HG03095 (cell line): ENCODE results near the gene KIF3A.

ENCODE experiments used
- ATAC-seq: cut with Tn5 transposase; IDR thresholded peaks from one replicate; pipeline ENCODE4 v1.9.1; 2021; ENCODE audit warnings: moderate library complexity; ENCODE audit not compliant: unreplicated experiment

KIF3A gene

DNA sequence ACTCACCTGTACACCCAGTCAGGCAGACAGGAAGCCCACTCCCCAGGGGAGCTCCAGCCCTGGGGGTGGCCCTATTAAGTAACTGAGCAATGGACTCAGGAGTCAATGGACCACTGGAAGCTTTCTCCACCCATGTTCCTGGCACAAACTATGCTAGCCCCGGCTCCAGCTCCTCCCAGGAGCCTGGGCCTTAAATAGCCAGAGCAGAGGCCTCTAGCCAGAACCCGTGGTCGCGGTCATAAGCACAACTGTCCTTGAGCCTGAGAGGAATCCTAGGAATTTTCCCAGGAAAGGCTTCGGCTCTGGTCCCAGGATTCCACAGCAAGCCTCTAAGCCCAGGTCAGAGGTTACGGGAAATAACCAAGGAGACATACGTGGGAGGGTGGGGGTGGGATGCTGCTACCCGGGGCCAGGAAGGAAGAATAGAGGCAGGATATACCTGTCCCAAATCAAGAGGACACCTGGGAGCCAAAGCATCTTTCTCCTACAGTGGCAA is 34.2 kb upstream of the KIF3A start:
- no peak for ATAC-seq

DNA sequence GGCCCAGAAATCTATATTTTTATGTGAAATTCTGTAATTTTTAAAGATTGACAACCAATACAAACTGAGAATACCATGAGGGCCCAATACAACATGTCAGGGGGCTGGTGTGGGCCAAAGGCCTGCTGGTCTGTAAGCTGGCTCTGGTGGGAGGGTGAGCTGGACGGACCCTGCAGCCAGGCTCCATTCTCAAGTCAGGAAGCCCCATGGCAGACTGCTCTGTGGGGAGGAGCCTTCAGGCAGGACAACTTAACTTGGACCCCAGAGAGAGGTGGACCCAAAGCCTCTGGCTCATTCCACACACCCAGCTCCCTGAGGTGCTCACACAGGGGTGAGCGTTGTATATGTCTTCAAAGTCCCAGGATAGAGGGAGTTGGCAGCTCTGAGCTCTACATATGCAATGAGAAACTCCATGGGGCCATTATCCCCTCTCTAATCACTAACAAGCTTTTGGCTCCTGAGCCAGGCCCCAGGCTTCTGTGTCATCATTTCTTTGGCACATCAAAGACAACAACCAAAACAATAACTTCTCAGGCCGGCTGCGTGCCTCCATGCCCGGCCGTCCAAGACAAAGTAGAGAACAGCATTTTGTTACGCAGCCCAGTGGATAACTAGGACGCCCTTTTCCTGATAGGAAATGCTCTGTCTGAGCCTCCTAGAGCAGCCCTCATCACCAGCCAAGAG is 33.3 kb upstream of the KIF3A start:
- ATAC-seq, result no peak

DNA sequence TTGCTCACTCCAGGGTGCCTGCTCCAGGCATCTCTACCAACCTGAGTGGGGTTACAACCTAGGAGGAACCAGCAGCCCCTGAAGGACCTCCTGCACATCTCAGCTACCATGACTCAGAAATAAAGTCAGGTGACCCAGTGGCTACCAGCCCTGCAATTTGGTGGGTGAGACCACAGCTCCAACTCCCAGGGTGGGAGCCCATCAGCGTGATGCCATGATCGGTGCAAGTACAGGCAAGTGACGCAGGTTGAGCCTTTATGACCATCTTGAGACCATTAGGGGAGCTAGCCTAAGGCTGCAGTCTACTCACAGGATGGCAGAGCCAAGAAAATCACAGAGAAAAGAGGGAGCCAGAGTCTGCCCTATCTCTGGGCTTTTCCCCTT is 31.1 kb upstream of the KIF3A start:
- no peak for ATAC-seq

DNA sequence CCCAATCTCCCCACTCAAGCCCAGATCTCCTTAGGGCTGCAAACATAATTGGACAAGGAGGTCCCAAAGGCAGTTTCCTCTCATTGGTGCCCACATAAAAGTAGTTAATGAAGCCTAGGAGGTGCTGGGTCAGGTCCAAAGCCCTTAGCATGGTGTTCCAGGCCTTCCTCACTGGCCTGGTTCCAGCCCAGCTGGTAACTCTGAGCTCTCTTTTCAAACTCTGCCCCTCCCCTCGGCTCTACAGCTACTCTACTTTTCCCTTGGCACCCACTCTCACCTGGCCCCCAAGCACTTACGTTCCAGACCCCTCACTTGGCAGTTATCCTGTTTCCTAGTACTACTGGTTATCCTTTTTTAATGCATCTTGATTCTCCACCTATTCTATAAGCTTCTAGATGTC is 29.8 kb upstream of the KIF3A start:
- no peak for ATAC-seq

DNA sequence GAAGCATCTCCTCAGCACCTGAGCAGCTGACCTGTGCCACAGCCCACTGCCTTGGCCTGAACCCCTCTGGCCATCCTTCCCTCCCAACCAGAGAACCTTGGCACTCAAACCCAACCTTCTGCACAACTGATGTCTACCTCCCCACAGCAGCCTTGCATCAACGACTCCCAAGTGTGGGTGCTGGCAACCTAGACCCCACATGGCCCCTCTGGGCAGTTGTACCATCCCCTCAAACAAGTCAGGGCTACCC is 29.4 kb upstream of the KIF3A start:
- no peak for ATAC-seq

DNA sequence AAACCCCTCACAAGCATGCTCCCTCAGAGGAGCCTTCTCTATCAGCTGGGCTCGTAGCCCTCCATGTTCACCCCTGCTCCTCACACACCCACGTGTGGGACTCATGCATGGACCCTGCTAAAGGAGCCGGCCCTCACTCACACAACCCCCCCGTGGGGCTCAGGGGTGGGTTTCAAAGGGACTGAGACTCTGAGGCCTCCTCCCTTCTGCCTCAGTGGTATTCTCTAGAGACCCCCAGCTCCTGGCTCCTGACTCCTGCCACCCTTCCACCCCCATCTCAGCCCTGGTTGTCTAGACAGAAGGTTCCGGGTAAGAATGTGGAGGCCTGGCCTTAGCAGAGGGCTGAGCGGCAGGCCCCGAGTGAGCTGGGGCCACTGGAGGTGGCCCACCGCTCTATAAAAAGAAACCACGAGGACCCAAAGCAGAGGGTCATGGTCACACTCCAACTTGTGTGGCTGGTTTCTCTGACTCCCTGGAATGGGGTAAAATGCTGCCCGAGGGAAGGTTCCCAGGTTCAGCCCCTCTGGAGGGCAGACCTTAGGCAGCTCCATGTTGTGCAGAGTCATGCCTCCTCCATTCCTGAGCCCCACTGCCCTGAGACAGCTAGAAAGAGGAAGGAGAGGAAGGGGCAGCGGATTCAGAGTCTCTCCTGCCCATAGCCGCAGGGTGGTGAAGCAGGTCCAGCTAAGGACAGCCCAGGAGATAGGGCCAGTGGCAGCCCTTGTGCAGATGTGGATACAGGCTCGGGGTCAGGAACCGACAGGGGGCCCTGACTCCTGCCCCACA is 28.9 kb upstream of the KIF3A start:
- ATAC-seq, result no peak

DNA sequence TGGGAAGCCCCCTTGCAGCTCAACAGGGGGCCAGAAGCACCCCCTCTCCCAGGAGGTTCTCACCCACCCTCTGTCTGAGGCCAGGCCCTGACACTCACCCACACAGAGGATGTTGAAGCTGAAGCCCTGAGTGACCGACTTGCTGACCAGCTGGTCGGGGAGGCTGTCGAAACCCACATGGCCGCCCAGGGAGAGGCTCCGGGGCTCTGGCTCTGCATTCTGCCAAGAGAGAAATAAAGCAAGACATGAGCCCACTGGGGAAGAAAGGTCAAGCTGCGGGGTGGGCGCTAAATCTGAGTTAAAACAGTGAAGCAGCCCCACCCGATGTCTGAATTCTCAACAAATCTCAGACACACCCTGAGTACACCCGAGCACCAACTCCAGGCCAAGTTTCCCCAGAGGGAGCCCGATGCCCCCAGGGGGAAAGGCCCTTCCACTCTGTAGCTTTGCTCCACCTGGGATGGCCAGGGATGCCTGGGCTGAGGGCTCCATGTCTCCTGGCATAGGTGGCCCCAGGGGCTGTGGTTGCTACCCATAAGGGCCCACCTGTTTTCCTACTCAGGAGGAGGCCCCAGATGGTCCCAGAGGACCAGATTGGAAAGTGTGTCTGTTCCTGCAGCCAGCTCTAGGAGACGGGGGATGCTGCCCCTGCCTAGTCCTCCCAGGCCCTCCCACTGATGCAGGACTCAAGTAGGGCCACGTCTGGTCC is 28.1 kb upstream of the KIF3A start:
- ATAC-seq, result no peak

DNA sequence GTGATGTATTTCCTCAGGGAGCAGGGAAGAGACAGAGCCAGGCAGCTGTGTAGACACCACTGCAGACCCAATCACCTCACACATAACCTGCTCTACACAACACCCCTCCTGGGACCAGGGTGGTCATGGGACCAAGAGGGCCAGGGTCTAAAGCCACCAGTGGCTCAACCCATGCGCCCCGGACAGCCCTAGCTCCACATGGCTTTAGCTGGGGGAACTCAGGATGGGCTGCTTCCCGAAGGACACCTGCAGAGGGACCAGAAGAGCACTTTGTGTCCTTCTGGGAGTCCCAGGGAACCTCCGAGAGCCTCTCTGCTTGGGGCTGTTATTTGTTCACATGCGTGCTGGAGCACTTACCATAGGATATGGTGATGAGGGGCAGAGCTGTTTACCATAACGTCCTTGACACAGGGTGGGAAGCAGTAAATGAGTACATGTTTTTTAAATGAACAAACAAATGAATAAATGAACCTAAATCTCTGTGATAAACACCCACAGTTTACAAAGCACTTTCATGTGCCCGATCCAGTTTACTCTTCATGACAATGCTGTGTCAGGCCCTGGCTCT is 27.4 kb upstream of the KIF3A start:
- ATAC-seq, result no peak

DNA sequence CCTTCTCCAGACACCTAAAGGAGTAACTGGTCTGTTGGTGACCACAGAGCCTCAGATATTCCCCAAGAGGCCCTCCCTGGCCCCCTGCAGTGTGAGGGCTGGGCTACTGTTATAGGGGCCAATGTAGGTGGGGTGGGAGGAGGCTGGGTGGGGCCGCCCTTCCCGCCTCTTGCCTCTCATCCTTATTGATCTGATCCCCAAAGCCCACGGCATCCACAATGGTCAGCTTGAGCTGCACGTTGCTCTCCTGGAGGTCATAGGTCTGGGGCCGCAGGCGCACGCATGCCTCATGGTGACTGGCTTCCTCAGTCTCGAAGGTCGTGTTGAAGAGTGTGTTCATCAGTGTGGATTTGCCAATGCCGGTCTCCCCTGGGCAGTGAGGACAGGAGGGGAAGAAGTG is 26.7 kb upstream of the KIF3A start:
- no peak for ATAC-seq

DNA sequence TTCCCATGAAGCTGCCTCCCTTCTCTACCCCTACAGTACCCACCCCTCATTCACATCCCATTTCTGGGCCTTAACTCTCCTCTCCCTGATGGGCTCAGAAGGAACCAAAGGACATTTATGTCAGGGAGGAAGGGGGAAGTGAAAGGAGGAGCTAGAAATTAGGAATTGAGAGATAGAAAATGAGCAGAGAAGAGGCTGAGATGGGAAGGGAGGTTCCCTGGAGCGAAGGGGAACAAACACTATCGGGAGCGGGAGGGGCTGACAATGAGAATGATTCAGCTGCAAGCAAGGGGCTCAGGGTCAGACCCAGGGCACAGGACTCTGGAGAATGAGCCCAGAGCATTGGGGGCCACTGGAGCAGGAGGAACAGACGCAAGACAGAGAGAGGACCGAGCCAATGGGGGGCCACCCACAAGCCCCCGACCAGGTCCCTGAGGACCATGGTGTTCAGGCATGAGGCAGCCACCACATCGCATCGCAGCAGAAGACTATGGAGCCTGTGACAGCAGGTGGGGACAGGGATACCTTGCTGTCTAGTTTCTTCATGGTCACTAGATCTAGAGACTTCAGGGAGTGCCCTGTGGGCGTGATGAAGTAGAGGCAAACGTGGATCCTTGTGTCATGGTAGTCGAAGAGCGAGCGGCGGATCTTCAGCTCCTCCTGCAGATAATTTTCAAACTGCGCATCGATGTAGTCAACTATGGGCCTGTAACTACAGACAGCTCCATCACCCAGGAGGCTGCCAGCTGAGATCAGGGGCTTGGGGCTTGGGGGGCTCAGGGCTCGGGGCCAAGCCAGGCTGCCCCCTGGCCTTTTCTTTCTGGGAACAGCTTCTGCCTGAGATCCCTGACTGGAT is 26.1 kb upstream of the KIF3A start:
- no peak for ATAC-seq

DNA sequence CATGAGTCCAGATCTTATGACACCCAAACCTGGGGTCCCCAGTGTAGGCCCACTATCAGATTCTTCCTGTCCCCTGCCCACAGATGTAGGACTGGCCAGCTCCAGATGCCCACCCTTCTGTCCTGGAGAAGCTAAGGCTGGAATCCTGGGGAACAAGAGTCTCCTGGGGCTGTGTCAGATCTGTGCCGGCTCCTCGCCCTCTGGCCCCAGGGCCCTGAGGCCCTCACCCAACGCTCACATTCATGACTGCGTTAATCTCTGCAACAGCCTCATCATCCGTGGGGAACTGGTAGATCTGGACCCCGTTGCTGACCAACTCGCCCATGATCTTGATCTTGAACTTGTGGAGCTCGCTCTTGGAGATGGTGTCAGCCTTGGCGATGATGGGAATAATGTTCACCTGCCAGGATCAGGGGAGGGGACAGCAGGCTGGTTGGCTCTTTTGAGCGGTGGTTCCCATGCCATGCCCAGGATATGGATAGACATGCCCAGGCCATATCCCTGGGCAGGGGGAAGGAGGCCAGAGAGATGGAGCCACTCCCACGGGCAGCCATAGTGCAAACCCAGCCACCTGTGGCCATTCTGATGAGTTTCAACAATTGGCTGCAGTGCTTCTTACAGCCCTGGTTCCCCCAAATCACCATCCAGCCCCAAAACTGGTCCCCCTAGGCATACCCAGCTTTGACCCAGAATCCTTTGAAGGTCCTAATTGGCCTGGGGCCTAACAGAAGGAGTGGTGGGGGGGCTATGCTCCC is 25.1 kb upstream of the KIF3A start:
- ATAC-seq, result no peak

DNA sequence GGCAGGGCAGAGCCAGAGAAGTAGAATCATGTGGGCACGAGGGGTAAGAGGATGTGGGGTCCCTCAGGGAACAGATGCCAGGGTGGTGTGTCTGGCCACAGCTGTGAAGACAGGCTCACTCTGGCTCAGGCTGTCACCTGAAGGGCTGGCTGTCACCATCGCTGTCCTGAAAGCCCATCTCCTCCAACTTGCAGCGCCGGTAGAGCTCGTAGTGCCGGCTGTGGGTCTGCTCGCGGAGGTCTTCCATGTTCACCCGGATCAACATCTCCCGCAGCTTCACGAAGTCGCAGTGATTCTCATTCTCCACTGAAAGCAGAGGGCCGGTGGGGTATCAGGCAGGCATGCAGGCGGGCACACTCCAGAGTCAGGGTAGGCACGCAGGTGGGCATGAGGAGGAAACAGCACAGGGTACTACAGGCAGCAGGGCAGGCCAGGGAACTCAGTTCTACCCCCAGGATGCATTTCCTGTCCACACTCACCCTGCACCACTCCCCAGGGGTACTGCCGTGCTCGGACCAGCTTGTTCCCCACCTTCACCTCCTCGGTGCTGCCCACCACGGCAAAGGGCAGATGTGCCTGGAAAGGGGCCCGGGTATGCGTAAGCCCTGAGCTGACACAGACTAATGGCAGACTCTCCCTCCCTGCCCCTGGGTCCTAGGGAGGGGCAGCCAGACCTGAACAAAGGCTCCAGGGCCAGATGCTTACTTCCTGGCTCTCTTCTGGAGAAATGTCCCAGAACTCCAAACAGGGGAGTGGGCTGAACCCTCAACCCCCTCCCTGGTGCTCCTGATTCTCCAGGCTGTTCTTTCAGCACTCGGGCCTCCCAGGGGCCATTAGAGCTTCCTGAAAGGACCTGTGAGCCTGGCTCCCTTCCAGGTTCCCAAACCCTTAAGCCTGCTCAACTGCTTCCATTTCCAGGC is 24.2 kb upstream of the KIF3A start:
- no peak for ATAC-seq

DNA sequence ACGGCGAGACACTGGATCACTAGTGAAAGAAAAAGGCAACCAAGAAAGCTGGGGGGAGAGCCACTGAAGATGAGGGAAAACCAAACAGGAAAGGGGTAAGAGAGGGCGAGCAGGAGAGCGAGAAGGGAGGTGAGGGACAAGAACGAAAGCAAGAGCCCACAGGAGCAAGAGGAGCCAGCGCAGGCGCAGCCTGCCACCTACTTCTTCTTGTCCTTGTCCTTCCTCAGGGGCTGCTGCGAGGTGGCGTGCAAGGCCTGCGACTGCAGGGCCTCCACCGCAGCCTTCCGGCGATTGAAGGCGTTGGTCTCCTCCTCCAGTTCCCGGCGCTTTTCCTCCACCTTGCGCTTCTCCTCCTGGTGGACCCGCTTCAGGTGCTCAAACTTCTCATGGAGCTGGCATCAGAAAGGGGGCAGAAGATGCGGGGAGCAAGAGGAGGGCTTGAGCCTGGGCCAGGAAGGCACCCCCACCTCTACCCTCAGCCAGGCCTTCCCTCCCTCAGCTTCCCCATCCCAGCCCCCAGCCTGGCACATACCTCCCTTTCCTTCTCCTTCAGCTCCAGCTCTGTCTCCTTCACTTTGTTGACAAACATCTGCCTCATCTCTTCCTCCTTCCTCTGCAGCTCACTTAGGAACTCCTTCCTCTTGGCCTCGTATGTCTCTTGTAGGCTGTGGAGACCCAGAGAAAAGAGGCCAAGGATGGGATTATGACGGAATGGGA is 23.4 kb upstream of the KIF3A start:
- ATAC-seq, result no peak

DNA sequence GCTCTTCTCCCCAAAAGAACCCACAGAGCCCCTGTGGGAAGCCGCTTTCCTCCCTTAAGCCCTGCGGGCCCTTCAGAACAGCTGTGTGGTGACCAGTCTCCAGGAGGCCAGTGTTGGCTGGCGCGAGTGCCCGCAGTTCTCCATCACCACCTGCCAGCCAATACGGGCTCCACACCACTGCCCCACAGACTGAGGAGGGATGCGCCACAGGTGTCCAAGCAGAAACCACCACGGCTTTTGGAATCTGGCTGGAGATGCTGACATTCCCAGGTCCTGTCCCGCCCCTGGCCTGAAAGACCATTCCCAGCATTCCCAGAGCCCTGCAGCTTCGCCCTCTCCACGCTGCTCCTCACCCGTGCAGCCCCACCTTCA is 22.7 kb upstream of the KIF3A start:
- ATAC-seq, result no peak

DNA sequence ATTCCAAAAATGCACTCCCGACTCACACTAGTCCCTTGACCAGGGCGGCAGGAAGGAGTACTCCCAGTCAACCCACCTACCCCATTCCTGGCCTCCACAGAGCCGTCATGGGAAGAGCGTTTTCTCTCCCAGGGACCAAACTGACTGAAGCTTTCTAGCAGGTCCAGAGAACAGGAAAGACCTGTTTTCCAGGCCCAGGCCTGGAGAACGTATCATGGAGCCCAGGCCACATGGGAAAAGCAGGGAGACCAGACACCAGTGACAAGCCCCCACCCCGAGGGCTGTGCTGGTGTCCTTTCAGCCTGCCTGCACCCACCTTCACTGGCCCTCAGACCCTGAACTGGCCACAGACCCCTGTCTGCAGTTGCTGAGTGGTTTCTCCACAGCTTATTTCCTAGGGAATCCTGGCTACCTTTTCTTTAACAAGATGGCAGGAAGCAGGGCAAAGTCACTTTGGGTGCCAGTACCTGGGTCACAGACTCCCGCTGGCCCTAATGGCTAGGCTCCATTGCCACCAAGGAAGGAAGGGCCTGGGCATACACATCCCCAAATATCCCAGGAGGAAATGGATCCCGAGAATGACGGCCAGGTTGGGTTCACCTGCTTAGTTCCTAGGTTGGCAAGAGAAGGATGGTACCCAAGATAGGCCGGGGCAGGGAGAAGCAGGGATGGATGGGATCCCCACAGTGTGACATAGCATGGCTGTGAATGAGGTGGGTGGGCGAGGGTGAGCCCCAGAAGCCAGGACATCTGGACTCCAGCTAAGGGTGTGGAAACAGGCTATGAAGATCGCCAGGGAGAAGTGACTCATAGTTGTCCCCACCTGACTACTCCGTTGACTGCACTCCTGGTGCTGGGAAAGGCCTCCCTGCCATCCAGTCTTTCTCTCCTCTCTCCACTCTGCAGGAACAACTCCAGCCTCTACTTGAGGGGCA is 22.0 kb upstream of the KIF3A start:
- no peak for ATAC-seq

DNA sequence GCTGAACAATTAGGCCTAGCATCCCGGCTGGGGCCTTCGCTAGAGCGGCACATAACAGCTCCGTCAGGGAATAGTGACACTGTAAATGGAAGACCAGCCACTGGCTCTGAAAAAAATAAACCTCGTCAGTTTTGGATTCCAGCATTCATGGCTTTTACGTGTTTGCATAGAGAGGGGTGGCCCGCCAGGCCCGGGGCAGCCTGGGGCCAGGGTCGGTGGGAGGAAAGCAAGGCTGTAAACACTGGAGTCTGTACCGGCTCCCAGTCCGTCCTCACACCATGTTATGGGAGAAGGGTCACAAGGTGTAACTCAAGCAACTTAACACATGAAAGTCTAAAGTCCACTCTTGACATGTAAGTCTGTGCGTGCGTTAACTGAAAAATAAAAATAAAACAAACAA is 21.1 kb upstream of the KIF3A start:
- ATAC-seq, result no peak

DNA sequence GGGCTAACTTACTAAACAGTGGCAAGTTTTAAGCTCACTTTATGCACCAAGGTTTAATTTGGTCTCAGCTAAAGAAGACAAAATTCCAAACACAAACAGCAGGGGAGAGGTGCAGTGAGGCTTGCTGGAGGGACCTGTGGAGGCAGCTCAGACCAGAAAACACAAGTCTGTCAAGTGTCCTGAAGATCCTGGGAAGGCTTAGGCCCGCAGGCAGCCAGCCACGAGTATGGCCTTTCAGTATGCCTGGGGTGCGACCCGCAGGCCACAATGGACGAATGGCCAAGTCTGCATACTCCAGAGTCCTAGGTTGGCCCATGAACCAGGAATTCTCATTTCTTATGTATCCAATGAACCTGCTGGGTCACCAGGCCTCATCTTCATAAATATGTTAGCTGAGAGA is 19.2 kb upstream of the KIF3A start:
- no peak for ATAC-seq

DNA sequence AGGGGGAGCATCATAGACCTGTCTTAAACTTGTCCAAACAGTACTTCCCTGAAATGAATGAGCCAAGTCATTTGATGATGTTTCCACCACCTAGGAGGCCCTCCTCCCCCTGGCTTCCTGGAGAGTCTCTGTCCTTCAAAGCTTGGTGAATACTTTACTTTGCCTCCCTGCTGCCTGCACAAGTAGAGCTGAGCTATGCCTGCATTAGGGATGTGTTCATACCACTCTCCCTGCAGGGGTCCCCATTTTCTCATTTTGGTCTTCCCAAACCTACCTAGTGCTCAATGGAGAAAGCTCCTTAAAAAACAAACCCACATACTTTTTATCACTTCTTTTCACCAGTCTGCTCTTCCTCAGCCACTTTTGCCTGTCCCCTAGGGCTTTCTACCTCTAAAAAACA is 17.6 kb upstream of the KIF3A start:
- no peak for ATAC-seq
